H1 (cell line): ENCODE measurements around the gene ZFAND6. TPM values are rescaled to one million over a fixed set of nuclear protein-coding genes. Genes with fewer than 3 reads are reported as not detected.

Experiments used
- CTCF ChIA-PET: fragments of 300-600 bp; sonication (Branson Sonifier 250); formaldehyde crosslinking; loops from one replicate; lab custom pipeline; 2021; ENCODE audit not compliant: partially characterized antibody; lab: Charles Lee
- POLR2A ChIA-PET: fragments of 300-600 bp; sonication (Branson Sonifier 250); formaldehyde crosslinking; loops from one replicate; lab custom pipeline; 2021; ENCODE audit warnings: inconsistent platforms; ENCODE audit not compliant: partially characterized antibody; lab: Charles Lee
- DNase-seq, 2 experiments: peaks; one replicate each; pipeline versions ENCODE4 v3.0.0 to v3.0.0-alpha.2; 2010 to 2022; ENCODE audit warnings: low spot score in 2 of 2, low read depth in 1 of 2, mixed read lengths in 1 of 2
- FAIRE-seq: peaks from 2 replicates; lab custom pipeline; 2011; peaks lifted over from hg19 to GRCh38; lab: Jason Lieb, UNC
- H2AFZ ChIP-seq: 2 replicates; pipeline ENCODE4 v1.8.1; 2012; ENCODE audit warnings: low read length, inconsistent platforms
- H2AK5ac ChIP-seq: 2 replicates; pipeline ENCODE4 v1.6.1; 2013; ENCODE audit warnings: low read depth, low read length
- H2BK120ac ChIP-seq: replicated peaks from 2 replicates; pipeline ENCODE3; 2013; ENCODE audit warnings: low read depth, low read length, inconsistent platforms
- H2BK12ac ChIP-seq: 2 replicates; pipeline ENCODE4 v1.6.1; 2013; ENCODE audit warnings: low read depth, low read length
- H2BK15ac ChIP-seq: 2 replicates; pipeline ENCODE4 v1.6.1; 2013; ENCODE audit warnings: low read length
- H2BK20ac ChIP-seq: 2 replicates; pipeline ENCODE4 v1.6.1; 2013; ENCODE audit warnings: low read length
- H2BK5ac ChIP-seq: 2 replicates; pipeline ENCODE4 v1.6.1; 2013; ENCODE audit warnings: low read depth, low read length
- H3K14ac ChIP-seq: 2 replicates; pipeline ENCODE4 v1.6.1; 2013; ENCODE audit warnings: inconsistent platforms; ENCODE audit not compliant: insufficient read length
- H3K18ac ChIP-seq: 2 replicates; pipeline ENCODE4 v1.6.1; 2013; ENCODE audit warnings: low read length; ENCODE audit errors: extremely low read depth
- H3K23ac ChIP-seq: 2 replicates; pipeline ENCODE4 v1.6.1; 2013; ENCODE audit warnings: inconsistent platforms; ENCODE audit not compliant: insufficient read length
- H3K23me2 ChIP-seq: 2 replicates; pipeline ENCODE4 v1.6.1; 2013; ENCODE audit warnings: low read depth, low read length
- H3K27ac ChIP-seq: 2 replicates; pipeline ENCODE4 v1.6.1; 2011; ENCODE audit warnings: low read depth, low read length, inconsistent platforms
- H3K27me3 ChIP-seq, 4 experiments: replicated peaks in 1 of 4; 1 replicate in 1 of 4; 2 replicates in 3 of 4; pipeline versions ENCODE4 v1.6.1 to v1.8.1; 2011 to 2013; ENCODE audit warnings: low read length in 3 of 4, mild to moderate bottlenecking in 3 of 4, inconsistent platforms in 2 of 4, mixed read lengths in 2 of 4, moderate library complexity in 1 of 4; ENCODE audit not compliant: control insufficient read depth in 3 of 4, insufficient read depth in 3 of 4; ENCODE audit errors: extremely low read depth in 1 of 4
- H3K36me3 ChIP-seq, 4 experiments: 2 replicates each; pipeline versions ENCODE4 v1.6.1 to v1.8.1; 2011 to 2013; ENCODE audit warnings: mild to moderate bottlenecking in 4 of 4, low read length in 3 of 4, moderate library complexity in 2 of 4, control low read depth in 1 of 4, inconsistent platforms in 1 of 4; ENCODE audit not compliant: insufficient read depth in 4 of 4, control insufficient read depth in 2 of 4
- H3K4ac ChIP-seq: replicated peaks from 2 replicates; pipeline ENCODE3; 2013; ENCODE audit warnings: low read length, low read depth, mixed read lengths, inconsistent platforms; ENCODE audit not compliant: insufficient read length
- H3K4me1 ChIP-seq, 4 experiments: replicated peaks in 1 of 4; 1 replicate in 1 of 4; 2 replicates in 3 of 4; pipeline versions ENCODE4 v1.6.1 to v1.8.1; 2011 to 2013; ENCODE audit warnings: low read length in 3 of 4, inconsistent platforms in 2 of 4, mixed read lengths in 1 of 4; ENCODE audit not compliant: insufficient read depth in 4 of 4, control insufficient read depth in 3 of 4
- H3K4me2 ChIP-seq, 2 experiments: 2 replicates each; pipeline versions ENCODE4 v1.6.1 to v1.8.1; 2011 to 2013; ENCODE audit warnings: low read depth in 2 of 2, low read length in 2 of 2, control low read depth in 1 of 2, inconsistent platforms in 1 of 2, mild to moderate bottlenecking in 1 of 2; ENCODE audit not compliant: insufficient read depth in 1 of 2
- H3K4me3 ChIP-seq, 4 experiments: fragments of 200-600, 300-600 bp in 1 of 4; sonication (generic), shearing (Covaris generic), sonication (Bioruptor Twin) in 1 of 4; 2 replicates each; pipeline versions ENCODE4 v1.5.1 to v1.8.1; 2011 to 2016; ENCODE audit warnings: low read length in 4 of 4, low read depth in 3 of 4, control low read depth in 2 of 4, inconsistent platforms in 2 of 4, mild to moderate bottlenecking in 2 of 4, mixed read lengths in 1 of 4, moderate library complexity in 1 of 4; ENCODE audit not compliant: insufficient read depth in 2 of 4; ENCODE audit errors: extremely low read depth in 1 of 4
- H3K56ac ChIP-seq: replicated peaks from 2 replicates; pipeline ENCODE3; 2013; ENCODE audit warnings: low read depth, mild to moderate bottlenecking, mixed read lengths, low read length, inconsistent platforms; ENCODE audit not compliant: insufficient read length
- H3K79me1 ChIP-seq: 2 replicates; pipeline ENCODE4 v1.6.1; 2013; ENCODE audit warnings: low read depth, low read length, control low read depth
- H3K79me2 ChIP-seq, 2 experiments: 2 replicates each; pipeline versions ENCODE4 v1.6.1 to v1.8.1; 2012 to 2013; ENCODE audit warnings: low read length in 2 of 2, mild to moderate bottlenecking in 2 of 2, inconsistent platforms in 1 of 2; ENCODE audit not compliant: insufficient read depth in 2 of 2, control insufficient read depth in 1 of 2
- H3K9ac ChIP-seq, 4 experiments: replicated peaks in 1 of 4; 1 replicate in 1 of 4; 2 replicates in 3 of 4; pipeline versions ENCODE4 v1.6.1 to v1.8.1; 2011 to 2013; ENCODE audit warnings: low read depth in 3 of 4, low read length in 3 of 4, control low read depth in 2 of 4, mild to moderate bottlenecking in 2 of 4, moderate library complexity in 2 of 4, inconsistent platforms in 1 of 4; ENCODE audit errors: extremely low read depth in 1 of 4
- H3K9me3 ChIP-seq, 2 experiments: 2 replicates each; pipeline versions ENCODE4 v1.6.1 to v1.8.1; 2012 to 2013; ENCODE audit warnings: mild to moderate bottlenecking in 2 of 2, moderate library complexity in 2 of 2, control low read depth in 1 of 2, inconsistent platforms in 1 of 2, low read depth in 1 of 2, low read length in 1 of 2, mixed read lengths in 1 of 2; ENCODE audit not compliant: insufficient read depth in 2 of 2
- H4K20me1 ChIP-seq, 2 experiments: replicated peaks in 1 of 2; 2 replicates each; pipeline versions ENCODE3 to v1.8.1; 2011 to 2013; ENCODE audit warnings: inconsistent platforms in 2 of 2, low read length in 2 of 2, mild to moderate bottlenecking in 1 of 2; ENCODE audit not compliant: insufficient read depth in 2 of 2, control insufficient read depth in 1 of 2
- H4K5ac ChIP-seq: 2 replicates; pipeline ENCODE4 v1.6.1; 2013; ENCODE audit warnings: low read length, low read depth, mixed read lengths, inconsistent platforms; ENCODE audit not compliant: insufficient read length
- H4K8ac ChIP-seq: 2 replicates; pipeline ENCODE4 v1.8.0; 2013; ENCODE audit warnings: mild to moderate bottlenecking, moderate library complexity, low read length, inconsistent platforms; ENCODE audit not compliant: insufficient read depth; ENCODE audit errors: extremely low read depth
- H4K91ac ChIP-seq: replicated peaks from 2 replicates; pipeline ENCODE3; 2013; ENCODE audit warnings: low read length, mixed read lengths, inconsistent platforms; ENCODE audit not compliant: insufficient read length
- BCL11A ChIP-seq, 2 experiments: IDR thresholded peaks; one replicate each; pipeline ENCODE4 v1.6.1; 2011; ENCODE audit warnings: low read depth in 2 of 2, low read length in 2 of 2, mild to moderate bottlenecking in 2 of 2
- JUN ChIP-seq: IDR thresholded peaks from 2 replicates; pipeline ENCODE4 v1.6.1; 2011; ENCODE audit warnings: low read depth, mild to moderate bottlenecking, improper control_type of control experiment, low read length
- RBBP5 ChIP-seq: IDR thresholded peaks from 2 replicates; pipeline ENCODE4 v1.7.1; 2012; ENCODE audit warnings: low read depth, mild to moderate bottlenecking, inconsistent platforms, low read length, moderate library complexity, borderline replicate concordance
- SUZ12 ChIP-seq: fragments of 200-600 bp; sonication (generic); IDR thresholded peaks from 2 replicates; pipeline ENCODE4 v1.6.1; 2012; ENCODE audit warnings: mild to moderate bottlenecking, inconsistent platforms, low read length, moderate library complexity, mixed read lengths
- WGBS, 2 experiments: shearing (Covaris generic) in 1 of 2; methylation state at CpG; one replicate each; pipeline versions ENCODE4 v1.1.6 to v1.1.7; 2013 to 2015; ENCODE audit warnings: low lambda C conversion rate in 2 of 2, mixed read lengths in 2 of 2, inconsistent platforms in 1 of 2, low coverage in 1 of 2, missing lambda C conversion rate in 1 of 2; ENCODE audit not compliant: insufficient replicate concordance in 2 of 2, insufficient coverage in 1 of 2, insufficient read length in 1 of 2; ENCODE audit errors: extremely low coverage in 1 of 2, missing lambda C conversion rate in 1 of 2; 5-methylcytosine and 5-hydroxymethylcytosine counted together
- polyA plus RNA-seq, 7 experiments: library from polyadenylated mRNA; depleted of rRNA in 3 of 7; stranded (reverse) in 5 of 7; unstranded in 2 of 7; fragments of >200 nt in 5 of 7; fragments of 200-250 nt in 2 of 7; gene quantifications; 1 replicate in 5 of 7; 2 replicates in 1 of 7; 4 replicates in 1 of 7; pipeline versions ENCODE4 v1.2.1 to v1.2.3, GENCODE V29; 2011 to 2013; ENCODE audit warnings: missing spikeins in 2 of 7, mixed read lengths in 2 of 7
- total RNA-seq: library from RNA; stranded (reverse); fragmentation: NEBNext Ultra II Directional; extraction: Animal tissue kit (Norgen Biotek cat#: 25700); gene quantifications from 2 replicates; pipeline ENCODE4 v1.2.1, GENCODE V29; 2021

The ZFAND6 gene
- total and polyA plus RNA-seq, 2 of the 8 experiments (the other 6 are each of a cell fraction or from before 2014, with no cell fraction given) = 136 to 237 TPM

GRCh38 chr15:80105193-80105592, 45.7 kb downstream of the ZFAND6 start:
- H3K27me3 ChIP-seq = no peaks in the 10 kb centered on the region
- no peak overlapping the region for H3K27ac ChIP-seq
- CTCF ChIA-PET = interaction anchor here (4.2 kb wide), 1 partner anchor 16 kb away, joined by 20 read pairs; no protein-coding TSS in a partner anchor
- H4K91ac ChIP-seq = no peak overlapping the region
- no peak overlapping the region for H2BK120ac ChIP-seq
- no peak for FAIRE-seq
- H4K8ac ChIP-seq = no peak overlapping the region
- no peak overlapping the region for H3K4ac ChIP-seq
- no peaks in the 10 kb centered on the region; the same call in 1 of the 2 replicates for H3K23me2 ChIP-seq
- H3K79me2 ChIP-seq = peaks cover 0 to 93% of the 10 kb centered on the region in 2 experiments; a peak in 3 of 4 replicates
- no peaks in the 10 kb centered on the region for H3K9me3 ChIP-seq
- H2BK20ac ChIP-seq = no peak overlapping the region
- H2BK15ac ChIP-seq = no peak overlapping the region
- no peak overlapping the region for H3K18ac ChIP-seq
- no peaks in the 10 kb centered on the region; a peak in 1 of 8 replicates for H3K36me3 ChIP-seq
- H3K14ac ChIP-seq = no peak overlapping the region
- no peak for TF ChIP-seq JUN
- no peak for TF ChIP-seq RBBP5
- no peak for TF ChIP-seq BCL11A (IDR thresholded peaks at IDR 0.05; ENCODE audit: low read depth in 2 of 2, low read length in 2 of 2)
- no peak for TF ChIP-seq SUZ12
- H2BK5ac ChIP-seq = no peak overlapping the region
- no peaks in the 10 kb centered on the region; the same call in 1 of the 2 replicates for H3K79me1 ChIP-seq
- no peak overlapping the region for H2AK5ac ChIP-seq
- WGBS, 2 experiments = 96% methylated on average over 3 of the region's 3 CpGs; no CpG with 5 or more reads in 1 of the 2 experiments
- no peak overlapping the region for H2AFZ ChIP-seq
- H3K23ac ChIP-seq = no peak overlapping the region
- peaks cover 2 to 9% of the 10 kb centered on the region in 2 experiments for H4K20me1 ChIP-seq
- no peak overlapping the region for H3K9ac ChIP-seq
- no peak for DNase-seq
- H4K5ac ChIP-seq = no peak overlapping the region
- H2BK12ac ChIP-seq = no peak overlapping the region
- POLR2A ChIA-PET = interaction anchor here (1.2 kb wide), 1 partner anchor 10 kb away, joined by 4 read pairs; no protein-coding TSS in a partner anchor
- no peak overlapping the region for H3K4me3 ChIP-seq
- H3K56ac ChIP-seq = no peak overlapping the region
- H3K4me1 ChIP-seq = peaks cover 0 to 6% (median 0%) of the 10 kb centered on the region in 4 experiments; a peak in 2 of 7 replicates
- no peak overlapping the region for H3K4me2 ChIP-seq
